Motor neuron (in vitro differentiated cells): ENCODE results near the gene MLKL. TPM values are rescaled to one million over a fixed set of nuclear protein-coding genes. Genes with fewer than 3 reads are reported as not detected.
A peak's percentile ranks its signal among the peaks of the same experiment; 100 is the strongest.

Source experiments
- ATAC-seq, 8 experiments: fragments of 200-7000 bp; cut with Tn5 transposase; replicated peaks in 6 of 8; 2 replicates each; pipeline ENCODE4 v1.8.0; 2021; ENCODE audit warnings: mild to moderate bottlenecking in 8 of 8, moderate library complexity in 8 of 8
- H3K27ac ChIP-seq, 2 donors: fragments of 250-450 bp; sonication (Bioruptor Pico); 2 replicates each; pipeline ENCODE4 v1.9.0; 2021; ENCODE audit warnings: antibody characterized with exemption in 2 of 2, mild to moderate bottlenecking in 2 of 2, moderate library complexity in 1 of 2
- H3K4me1 ChIP-seq, 2 donors: fragments of 250-450 bp; sonication (Bioruptor Pico); replicated peaks in 1 of 2; 2 replicates each; pipeline ENCODE4 v1.6.1; 2021; ENCODE audit warnings: antibody characterized with exemption in 2 of 2, mild to moderate bottlenecking in 2 of 2, moderate library complexity in 1 of 2
- H3K4me3 ChIP-seq, 5 donors: fragments of 250-450 bp; sonication (Bioruptor Pico); 2 replicates each; pipeline ENCODE4 v1.9.0; 2021; ENCODE audit warnings: antibody characterized with exemption in 5 of 5, mild to moderate bottlenecking in 5 of 5, moderate library complexity in 4 of 5
- WGBS, 10 experiments: fragments of 450-650 bp; shearing (Covaris generic); methylation state at CpG; one replicate each; pipeline ENCODE4 v1.0.0; 2022; 5-methylcytosine and 5-hydroxymethylcytosine counted together
- in situ Hi-C, 9 experiments: fragments of 400-800 bp; cut with MboI; loops; one replicate each; pipeline ENCODE4 v1.15.0; 2021; ENCODE audit warnings: low sequenced_read_pairs in 9 of 9, low pct_unique_long_range_greater_than_20kb in 2 of 9; ENCODE audit not compliant: unreplicated experiment in 9 of 9
- total RNA-seq, 8 experiments: library from RNA; unstranded; fragments of 300-600 nt; gene quantifications; 2 replicates each; pipeline versions ENCODE4 v1.2.3 to v1.2.4, GENCODE V29; 2022

The MLKL gene
- total RNA-seq, 8 experiments from 2014 or later = 0.21 to 6.3 (median 1.2) TPM; not detected in 1

GRCh38 chr16:74713325-74713724, 12.7 kb upstream of the MLKL start:
- Histone ChIP-seq H3K4me1 (no peaks in the 10 kb centered on the region), H3K4me3 (no peak overlapping the region), H3K27ac (no peak overlapping the region)
- peak in 2 of 8 experiments; percentile 22 to 25 for ATAC-seq
- 17 to 100% (median 50%) methylated on average over 1 to 2 of the region's 10 CpGs; no CpG with 5 or more reads in 7 of the 10 experiments for WGBS, 10 experiments
- in situ Hi-C loops = loop anchor here in 7 of 9 experiments (10.0 to 25.0 kb wide), 3 partner anchors 141 to 399 kb away; partner anchors contain the start of gene LDHD (in 1 of the 7)

GRCh38 chr16:74711938-74712337, 11.3 kb upstream of the MLKL start:
- in situ Hi-C loops = loop anchor here in 7 of 9 experiments (10.0 to 25.0 kb wide), 3 partner anchors 143 to 400 kb away; partner anchors contain the start of gene LDHD (in 1 of the 7)
- ATAC-seq = no peak

GRCh38 chr16:74710401-74710800, 9.7 kb upstream of the MLKL start:
- Histone ChIP-seq H3K27ac (no peak overlapping the region), H3K4me3 (no peak overlapping the region), H3K4me1 (no peaks in the 10 kb centered on the region)
- WGBS, 10 experiments = 86 to 100% (median 100%) methylated on average over 1 to 3 of the region's 8 CpGs; no CpG with 5 or more reads in 5 of the 10 experiments
- no peak for ATAC-seq
- in situ Hi-C loops = loop anchor here in 7 of 9 experiments (10.0 to 25.0 kb wide), 3 partner anchors 144 to 402 kb away; partner anchors contain the start of gene LDHD (in 1 of the 7)

More at GRCh38 chr16:74711938-74712337, 11.3 kb upstream of the MLKL start:
- H3K4me3 ChIP-seq = no peak overlapping the region
- no peaks in the 10 kb centered on the region for H3K4me1 ChIP-seq
- 50 to 100% (median 80%) methylated on average over 1 to 3 of the region's 12 CpGs; no CpG with 5 or more reads in 3 of the 10 experiments for WGBS, 10 experiments
- H3K27ac ChIP-seq = no peak overlapping the region

DNA sequence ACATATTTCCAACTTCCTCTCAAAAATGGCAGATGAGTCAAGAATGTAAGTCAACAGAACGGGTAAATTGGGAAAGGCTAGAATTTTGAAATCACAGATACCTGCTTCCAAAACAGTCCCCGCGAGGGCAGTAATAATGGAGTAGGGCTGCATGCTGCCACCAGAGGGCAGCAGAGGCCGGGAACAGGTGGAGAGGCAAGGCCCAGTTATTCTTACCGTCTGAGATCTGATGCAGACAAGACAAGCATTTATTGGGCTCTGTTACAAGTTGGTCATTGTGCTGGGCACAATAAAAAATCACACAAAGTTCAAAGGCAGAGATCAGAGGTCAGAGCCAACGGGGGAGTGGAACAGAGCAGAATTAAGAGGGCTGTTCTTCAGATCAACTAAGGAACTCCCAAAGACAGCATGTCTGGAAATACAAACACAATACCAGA, 8.8 kb upstream of the MLKL start:
- H3K4me3 ChIP-seq = no peak overlapping the region
- H3K4me1 ChIP-seq = no peaks in the 10 kb centered on the region
- in situ Hi-C loops = loop anchor here in 7 of 9 experiments (10.0 to 25.0 kb wide), 3 partner anchors 153 to 403 kb away; partner anchors contain the start of gene LDHD (in 1 of the 7)
- no peak overlapping the region for H3K27ac ChIP-seq
- 0 to 6% (median 0%) methylated on average over 1 to 6 of the region's 6 CpGs; no CpG with 5 or more reads in 2 of the 10 experiments for WGBS, 10 experiments
- ATAC-seq = peak; percentile 92 to 99 (median 98)

GRCh38 chr16:74700116-74700437, 585 bp downstream of the MLKL start:
- no peak overlapping the region for H3K27ac ChIP-seq
- peak overlapping the region in 2 of 5 donors; percentile 12 to 16 for H3K4me3 ChIP-seq
- WGBS, 10 experiments = 0 to 60% (median 3%) methylated on average over 1 to 11 of the region's 16 CpGs; no CpG with 5 or more reads in 3 of the 10 experiments
- peaks cover 0 to 2% of the 10 kb centered on the region in 2 donors for H3K4me1 ChIP-seq
- ATAC-seq = peak in 3 of 8 experiments; percentile 8 to 27 (median 11)
- in situ Hi-C loops = loop anchor here in 7 of 9 experiments (10.0 to 25.0 kb wide), 3 partner anchors 162 to 412 kb away; partner anchors contain the start of gene LDHD (in 1 of the 7)

DNA sequence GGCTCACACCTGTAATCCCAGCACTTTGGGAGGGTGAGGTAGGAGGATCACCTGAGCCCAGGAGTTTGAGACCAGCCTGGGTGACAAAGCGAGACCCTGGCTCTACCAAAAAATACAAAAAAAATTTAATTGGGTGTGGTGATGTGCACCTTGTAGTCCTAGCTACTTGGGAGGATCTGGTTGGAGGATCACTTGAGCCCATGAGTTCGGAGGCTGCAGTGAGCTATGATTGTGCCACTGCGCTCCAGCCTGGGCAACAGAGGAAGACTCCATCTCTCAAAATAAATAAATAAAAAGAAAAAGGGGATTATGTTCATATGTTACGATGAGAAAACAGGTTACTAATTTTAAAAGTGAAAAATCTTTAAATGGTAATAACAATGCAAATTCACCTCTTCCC, 996 bp downstream of the MLKL start:
- 39 to 100% (median 89%) methylated on average over 1 to 4 of the region's 4 CpGs for WGBS, 10 experiments
- H3K4me3 ChIP-seq = no peak overlapping the region
- ATAC-seq = no peak
- in situ Hi-C loops = loop anchor here in 7 of 9 experiments (10.0 to 25.0 kb wide), 3 partner anchors 163 to 413 kb away; partner anchors contain the start of gene LDHD (in 1 of the 7)
- peaks cover 0 to 2% of the 10 kb centered on the region in 2 donors for H3K4me1 ChIP-seq
- H3K27ac ChIP-seq = no peak overlapping the region

DNA sequence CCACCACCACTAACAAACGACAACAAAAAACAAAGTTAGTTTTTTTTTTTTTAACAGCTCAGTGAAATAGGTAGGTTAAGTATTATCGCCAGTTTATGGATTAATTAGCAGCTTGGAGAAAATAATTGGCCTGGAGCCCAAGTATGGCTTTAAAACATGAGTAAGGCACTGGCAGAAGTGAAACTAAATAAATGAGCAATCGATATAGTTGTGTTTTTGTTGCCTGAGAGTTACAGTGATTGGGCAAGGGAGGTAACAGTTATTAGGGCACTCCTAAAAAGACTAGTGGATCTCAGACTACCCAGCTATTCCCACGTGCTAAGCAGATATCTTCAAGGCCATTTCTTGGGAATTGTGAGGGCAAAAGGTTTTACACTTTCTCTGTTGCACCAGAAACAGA, 2.4 kb downstream of the MLKL start:
- in situ Hi-C loops = no loop called here
- no peak for ATAC-seq
- Histone ChIP-seq H3K27ac (no peak overlapping the region), H3K4me3 (no peak overlapping the region), H3K4me1 (peaks cover 0 to 2% of the 10 kb centered on the region in 2 donors)
- WGBS, 10 experiments = 62 to 100% (median 77%) methylated on average over 1 to 4 of the region's 4 CpGs; no CpG with 5 or more reads in 2 of the 10 experiments

DNA sequence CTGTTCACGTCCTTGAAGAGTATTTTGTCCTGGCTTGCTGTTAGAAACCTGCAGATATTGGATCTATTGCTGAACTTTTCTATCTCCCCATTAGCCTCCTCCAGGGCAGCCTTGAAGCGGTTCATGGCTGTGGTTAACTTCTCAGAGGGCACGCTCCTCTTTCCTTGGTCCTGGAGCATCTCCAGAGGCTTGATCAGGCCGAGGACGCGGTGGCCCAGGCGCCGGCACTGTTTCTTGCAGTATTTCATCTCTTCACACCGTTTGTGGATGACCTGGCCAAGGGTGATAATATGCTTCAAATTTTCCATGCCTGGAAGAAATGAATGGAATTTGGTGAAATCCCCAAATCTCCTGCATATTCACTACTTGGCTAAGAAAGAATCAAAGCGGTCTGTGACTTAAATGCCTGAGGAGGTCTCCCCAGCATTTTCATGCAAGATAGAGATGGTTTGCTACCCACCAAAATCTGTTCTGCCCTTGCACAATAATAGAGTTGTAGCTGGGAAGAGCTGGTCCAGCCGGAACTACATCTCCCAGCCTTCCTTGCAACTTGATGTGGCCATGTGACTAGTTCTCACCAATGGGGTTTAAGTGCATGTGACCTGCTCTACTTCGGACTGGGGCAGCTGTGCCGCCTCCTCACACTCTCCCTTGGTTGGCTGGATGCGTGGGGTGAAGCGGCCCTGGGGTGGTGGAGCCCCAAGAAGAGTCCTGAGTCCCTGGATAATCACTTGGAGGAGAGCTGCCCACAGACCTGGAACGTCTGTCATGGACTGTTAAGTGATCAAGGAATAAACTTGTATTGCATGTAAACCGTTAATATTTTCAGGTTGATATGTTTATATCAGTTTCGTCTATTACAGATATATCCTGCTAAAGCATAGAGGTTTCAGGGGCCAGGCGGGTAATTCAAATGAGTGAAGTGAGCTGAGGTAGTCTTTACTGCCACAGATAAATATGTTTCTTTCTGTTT, 4.9 kb downstream of the MLKL start:
- in situ Hi-C loops = no loop called here
- 16 to 60% (median 49%) methylated on average over 3 to 16 of the region's 19 CpGs for WGBS, 10 experiments
- peak; percentile 73 to 100 (median 99) for ATAC-seq
- Histone ChIP-seq H3K27ac (no peak overlapping the region), H3K4me3 (peak overlapping the region; percentile 29 to 44 (median 35)), H3K4me1 (peaks cover 0 to 2% of the 10 kb centered on the region in 2 donors)

DNA sequence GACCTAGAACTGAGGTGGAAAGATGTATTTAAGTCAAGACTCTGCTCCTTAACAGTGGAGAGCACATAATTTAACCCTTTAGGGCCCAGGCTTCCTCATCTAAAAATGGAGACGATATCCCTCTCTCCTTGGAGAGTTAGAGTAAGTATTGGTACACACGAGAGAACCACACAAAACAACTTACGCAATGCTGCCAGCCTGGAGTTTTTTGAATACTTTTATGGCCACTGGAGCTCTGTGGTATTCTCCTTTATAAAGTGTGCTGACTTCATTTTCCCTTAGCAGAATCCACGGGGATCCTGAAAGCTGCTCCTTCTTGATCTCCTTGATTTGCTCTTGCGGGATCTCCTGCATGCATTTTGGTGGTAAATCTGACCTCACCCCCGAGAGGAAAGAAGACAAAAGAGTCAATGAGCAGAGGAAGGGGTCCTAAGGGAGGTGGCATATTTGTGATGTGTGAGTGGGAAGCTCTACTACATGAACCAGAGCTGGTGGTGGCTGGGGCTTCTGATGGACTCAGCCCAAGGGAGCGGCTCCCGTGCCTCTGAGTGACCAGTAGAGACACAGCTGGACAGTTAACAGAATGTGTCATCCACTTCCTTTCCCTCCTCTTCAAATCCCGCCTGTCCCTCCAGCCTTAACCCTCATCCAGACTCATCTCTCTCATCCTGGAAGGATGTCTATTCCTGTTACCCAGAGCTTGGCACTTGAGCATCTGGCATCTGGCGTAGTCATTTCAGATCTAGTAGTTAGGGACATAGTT, 9.4 kb downstream of the MLKL start:
- Histone ChIP-seq H3K4me3 (no peak overlapping the region), H3K4me1 (peaks cover 0 to 2% of the 10 kb centered on the region in 2 donors), H3K27ac (no peak overlapping the region)
- peak in 2 of 8 experiments; percentile 29 to 61 for ATAC-seq
- WGBS, 10 experiments = 37 to 86% (median 80%) methylated on average over 1 to 7 of the region's 10 CpGs
- in situ Hi-C loops = no loop called here

- 50 to 96% (median 63%) methylated on average over 1 to 5 of the region's 11 CpGs; no CpG with 5 or more reads in 3 of the 10 experiments for WGBS, 10 experiments
- in situ Hi-C loops = no loop called here
These were observed 18.1 kb downstream of the MLKL start for GRCh38 chr16:74682556-74682955.

DNA sequence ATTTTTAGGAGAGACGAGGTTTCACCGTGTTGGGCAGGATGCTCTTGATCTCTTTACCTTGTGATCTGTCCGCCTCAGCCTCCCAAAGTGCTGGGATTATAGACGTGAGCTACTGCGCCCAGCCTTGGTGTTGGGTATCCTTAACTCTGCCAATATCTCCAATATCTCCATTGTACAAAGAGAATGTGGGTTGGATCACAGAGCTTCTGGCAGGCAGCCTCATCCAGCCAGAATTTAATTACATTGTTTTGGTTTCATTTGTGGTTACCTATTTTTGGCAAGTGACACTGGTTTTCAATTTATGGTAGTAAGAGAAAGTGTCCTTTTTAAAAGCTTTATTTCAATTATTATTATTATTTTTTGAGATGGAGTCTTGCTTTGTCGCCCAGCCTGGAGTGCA, 20.0 kb downstream of the MLKL start:
- H3K4me1 ChIP-seq = no peaks in the 10 kb centered on the region
- no peak overlapping the region for H3K27ac ChIP-seq
- 53 to 100% (median 88%) methylated on average over 1 to 6 of the region's 6 CpGs; no CpG with 5 or more reads in 1 of the 10 experiments for WGBS, 10 experiments
- no peak for ATAC-seq
- in situ Hi-C loops = no loop called here
- H3K4me3 ChIP-seq = no peak overlapping the region

More at GRCh38 chr16:74682556-74682955, 18.1 kb downstream of the MLKL start:
- Histone ChIP-seq H3K4me3 (no peak overlapping the region), H3K4me1 (no peaks in the 10 kb centered on the region), H3K27ac (no peak overlapping the region)
- no peak for ATAC-seq

DNA sequence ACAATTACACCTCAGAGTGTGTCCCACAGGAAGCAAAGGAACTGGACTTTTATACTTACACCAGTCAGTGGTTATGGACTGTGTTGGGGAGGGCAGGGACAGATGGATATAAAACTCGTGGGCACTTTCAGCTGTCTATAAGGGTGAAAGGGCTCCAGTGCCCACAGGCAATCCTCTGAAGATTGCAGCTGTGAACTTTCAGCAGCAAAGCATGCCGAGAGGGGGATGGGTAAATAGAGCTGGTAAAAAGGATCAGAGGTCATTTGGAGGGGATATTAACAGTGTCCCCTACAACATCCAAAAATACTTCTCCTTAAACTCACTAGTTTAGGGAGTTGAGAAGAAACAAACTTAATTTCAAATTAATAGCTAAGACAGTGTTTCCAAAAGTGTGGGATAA, 20.7 kb downstream of the MLKL start:
- WGBS, 10 experiments = 0 to 100% (median 20%) methylated on average over 1 to 2 of the region's 2 CpGs; no CpG with 5 or more reads in 3 of the 10 experiments
- ATAC-seq = no peak
- no peak overlapping the region for H3K4me3 ChIP-seq
- in situ Hi-C loops = no loop called here
- H3K4me1 ChIP-seq = no peaks in the 10 kb centered on the region
- H3K27ac ChIP-seq = no peak overlapping the region
